Epithelial cell of proximal tubule (primary cell): ENCODE measurements around the gene EPHA1. TPM values are rescaled to one million over a fixed set of nuclear protein-coding genes. Genes with fewer than 3 reads are reported as not detected.
"Not testable (repeated sequence)": the region's sequence is repeated elsewhere in the genome, so short reads cannot be mapped to it uniquely, and the experiment has no call there.

Experiments
- DNase-seq: peaks from one replicate; pipeline ENCODE4 v3.0.0-alpha.2; 2011; ENCODE audit warnings: low read depth
- H3K4me3 ChIP-seq: 2 replicates; pipeline ENCODE4 v1.5.1; 2011; ENCODE audit warnings: low read depth, mild to moderate bottlenecking, low read length
- total RNA-seq: library from RNA; depleted of rRNA; stranded (reverse); fragments of >200 nt; gene quantifications from 2 replicates; pipeline ENCODE4 v1.2.3, GENCODE V29; 2015
- TF ChIP-seq, protein P1 (sequence below): conservative IDR thresholded peaks from 2 replicates; pipeline ENCODE4 v1.5.1; 2012; ENCODE audit warnings: low read depth, mild to moderate bottlenecking, low read length

The EPHA1 gene
- total RNA-seq, 1 donor from 2014 or later: 14.4 TPM

GRCh38 chr7:143419880-143420279, 11.2 kb upstream of the EPHA1 start:
- H3K4me3 ChIP-seq: no peak overlapping the region
- no peak for DNase-seq
- TF ChIP-seq, protein P1, sequence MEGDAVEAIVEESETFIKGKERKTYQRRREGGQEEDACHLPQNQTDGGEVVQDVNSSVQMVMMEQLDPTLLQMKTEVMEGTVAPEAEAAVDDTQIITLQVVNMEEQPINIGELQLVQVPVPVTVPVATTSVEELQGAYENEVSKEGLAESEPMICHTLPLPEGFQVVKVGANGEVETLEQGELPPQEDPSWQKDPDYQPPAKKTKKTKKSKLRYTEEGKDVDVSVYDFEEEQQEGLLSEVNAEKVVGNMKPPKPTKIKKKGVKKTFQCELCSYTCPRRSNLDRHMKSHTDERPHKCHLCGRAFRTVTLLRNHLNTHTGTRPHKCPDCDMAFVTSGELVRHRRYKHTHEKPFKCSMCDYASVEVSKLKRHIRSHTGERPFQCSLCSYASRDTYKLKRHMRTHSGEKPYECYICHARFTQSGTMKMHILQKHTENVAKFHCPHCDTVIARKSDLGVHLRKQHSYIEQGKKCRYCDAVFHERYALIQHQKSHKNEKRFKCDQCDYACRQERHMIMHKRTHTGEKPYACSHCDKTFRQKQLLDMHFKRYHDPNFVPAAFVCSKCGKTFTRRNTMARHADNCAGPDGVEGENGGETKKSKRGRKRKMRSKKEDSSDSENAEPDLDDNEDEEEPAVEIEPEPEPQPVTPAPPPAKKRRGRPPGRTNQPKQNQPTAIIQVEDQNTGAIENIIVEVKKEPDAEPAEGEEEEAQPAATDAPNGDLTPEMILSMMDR: no peak

- DNase-seq: no peak
- TF ChIP-seq, protein P1: no peak
- H3K4me3 ChIP-seq: no peak overlapping the region
Measured at GRCh38 chr7:143418681-143419458, 10.2 kb upstream of the EPHA1 start.

- no peak for DNase-seq
- H3K4me3 ChIP-seq: no peak overlapping the region
- TF ChIP-seq, protein P1: no peak
Measured at GRCh38 chr7:143417734-143418383, 9.2 kb upstream of the EPHA1 start.

GRCh38 chr7:143416565-143417149, 8.0 kb upstream of the EPHA1 start:
- H3K4me3 ChIP-seq: no peak overlapping the region
- no peak for DNase-seq
- TF ChIP-seq, protein P1: peak; percentile 76

DNA sequence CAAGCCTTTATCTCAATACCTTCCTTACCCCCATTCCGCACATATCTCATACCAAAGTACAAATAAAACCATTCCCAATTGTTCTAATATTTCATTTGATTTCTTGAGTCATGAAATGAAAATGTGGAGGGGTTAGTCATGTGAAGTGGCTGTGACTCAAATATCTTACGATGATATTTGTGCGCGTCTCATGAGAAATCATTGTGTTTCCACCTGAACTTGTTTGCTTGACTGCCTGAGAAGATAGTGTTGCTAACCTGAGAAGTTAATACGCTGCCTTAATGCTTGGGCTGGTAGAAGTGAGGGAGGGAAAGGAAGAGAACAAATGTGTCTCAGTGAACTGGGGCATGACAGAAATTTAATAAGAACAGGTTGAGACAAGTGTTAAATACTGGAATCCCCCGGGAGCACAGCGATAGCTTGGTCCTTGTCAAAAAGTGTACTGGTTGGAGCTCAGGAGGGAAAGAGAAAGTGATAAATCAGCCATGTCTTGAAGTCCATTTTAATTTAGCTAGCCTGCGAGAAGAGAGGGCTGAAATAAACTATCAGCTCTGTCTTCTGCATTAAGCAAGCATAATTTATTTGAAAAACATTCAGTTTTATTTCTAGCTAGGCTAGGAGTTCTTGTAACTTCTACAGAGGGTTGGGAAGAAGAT, 7.2 kb upstream of the EPHA1 start:
- TF ChIP-seq, protein P1: no peak
- no peak for DNase-seq
- peak overlapping the region; percentile 11 for H3K4me3 ChIP-seq

DNA sequence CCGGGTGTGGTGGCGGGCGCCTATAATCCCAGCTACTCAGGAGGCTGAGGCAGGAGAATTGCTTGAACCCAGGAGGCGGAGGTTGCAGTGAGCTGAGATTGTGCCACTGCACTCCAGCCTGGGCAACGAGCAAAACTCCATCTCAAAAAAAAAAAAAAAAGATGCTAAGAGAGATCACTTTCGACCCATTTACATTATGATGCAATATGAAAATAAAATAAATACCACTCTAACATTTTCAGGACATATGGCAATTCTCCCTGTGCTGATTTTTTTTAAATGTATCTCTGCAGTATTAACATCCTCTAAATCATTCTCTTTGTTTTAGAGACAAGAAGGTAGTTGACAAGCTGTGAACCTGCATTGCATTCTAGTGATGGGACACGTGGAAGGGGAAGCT, 6.6 kb upstream of the EPHA1 start:
- not testable (repeated sequence) for DNase-seq, H3K4me3 ChIP-seq

GRCh38 chr7:143413123-143413522, 4.5 kb upstream of the EPHA1 start:
- no peak overlapping the region for H3K4me3 ChIP-seq
- DNase-seq: no peak
- TF ChIP-seq, protein P1: no peak
